HepG2 (cell line): ENCODE data around the gene FOXK2. TPM values are rescaled to one million over a fixed set of nuclear protein-coding genes. Genes with fewer than 3 reads are reported as not detected.
A peak's percentile ranks its signal among the peaks of the same experiment; 100 is the strongest.

Source experiments
- ATF3 ChIP-seq: sonication (generic); formaldehyde crosslinking; IDR thresholded peaks from 2 replicates; pipeline ENCODE4 v1.4.0; 2020; ENCODE audit warnings: missing genetic modification reagents
- BCL3 ChIP-seq: sonication (generic); formaldehyde crosslinking; IDR thresholded peaks from 2 replicates; pipeline ENCODE4 v1.5.1; 2020; ENCODE audit warnings: mild to moderate bottlenecking, missing genetic modification reagents, moderate library complexity
- CAMTA2 ChIP-seq: sonication (generic); formaldehyde crosslinking; IDR thresholded peaks from 2 replicates; pipeline ENCODE4 v1.4.0; 2020; ENCODE audit warnings: mild to moderate bottlenecking, missing genetic modification reagents, borderline replicate concordance
- CREM ChIP-seq, 2 experiments: sonication (generic) in 1 of 2; formaldehyde crosslinking in 1 of 2; IDR thresholded peaks; 2 replicates each; pipeline versions ENCODE4 v1.4.0 to v1.6.1; 2016 to 2020; ENCODE audit warnings: antibody characterized with exemption in 1 of 2, mild to moderate bottlenecking in 1 of 2, missing genetic modification reagents in 1 of 2
- HNF4A ChIP-seq: sonication (generic); formaldehyde crosslinking; IDR thresholded peaks from 2 replicates; pipeline ENCODE4 v1.4.0; 2020; ENCODE audit warnings: missing genetic modification reagents
- KLF16 ChIP-seq, 2 experiments: sonication (generic) in 1 of 2; formaldehyde crosslinking in 1 of 2; IDR thresholded peaks; 2 replicates each; pipeline versions ENCODE4 v1.6.1 to v1.8.0; 2016 to 2023; ENCODE audit warnings: missing genetic modification reagents in 2 of 2, missing compliant biosample characterization in 1 of 2
- NR0B2 ChIP-seq: sonication (generic); formaldehyde crosslinking; IDR thresholded peaks from 2 replicates; pipeline ENCODE4 v1.4.0; 2020; ENCODE audit warnings: mild to moderate bottlenecking, missing genetic modification reagents
- YY1 ChIP-seq: IDR thresholded peaks from 2 replicates; pipeline ENCODE4 v1.6.1; 2011; ENCODE audit warnings: low read length, low read depth, moderate library complexity, mild to moderate bottlenecking; ENCODE audit not compliant: insufficient read depth, insufficient replicate concordance
- ZC3H13 ChIP-seq: sonication (generic); formaldehyde crosslinking; IDR thresholded peaks from 2 replicates; pipeline ENCODE4 v1.8.1; 2023; ENCODE audit warnings: mild to moderate bottlenecking, missing genetic modification reagents, moderate library complexity
- ZKSCAN5 ChIP-seq: sonication (generic); formaldehyde crosslinking; IDR thresholded peaks from 2 replicates; pipeline ENCODE4 v1.5.1; 2020; ENCODE audit warnings: mild to moderate bottlenecking, missing genetic modification reagents
- ZMAT5 ChIP-seq: sonication (generic); formaldehyde crosslinking; IDR thresholded peaks from 2 replicates; pipeline ENCODE4 v1.5.0; 2020; ENCODE audit warnings: mild to moderate bottlenecking, low read depth, missing genetic modification reagents, borderline replicate concordance
- ZNF20 ChIP-seq: sonication (generic); formaldehyde crosslinking; IDR thresholded peaks from 2 replicates; pipeline ENCODE4 v1.4.0; 2020; ENCODE audit warnings: mild to moderate bottlenecking, moderate library complexity, missing genetic modification reagents
- ZNF225 ChIP-seq: sonication (generic); formaldehyde crosslinking; IDR thresholded peaks from 2 replicates; pipeline ENCODE4 v1.4.0; 2020; ENCODE audit warnings: mild to moderate bottlenecking, missing genetic modification reagents
- ZNF232 ChIP-seq: sonication (generic); formaldehyde crosslinking; IDR thresholded peaks from 2 replicates; pipeline ENCODE4 v1.4.0; 2020; ENCODE audit warnings: missing genetic modification reagents, borderline replicate concordance
- ZNF24 ChIP-seq: fragments of 450-650 bp; IDR thresholded peaks from 2 replicates; pipeline ENCODE4 v1.6.1; 2017; ENCODE audit warnings: antibody characterized with exemption, mild to moderate bottlenecking
- ZNF253 ChIP-seq: sonication (generic); formaldehyde crosslinking; IDR thresholded peaks from 2 replicates; pipeline ENCODE4 v1.8.0; 2022; ENCODE audit warnings: mild to moderate bottlenecking, missing genetic modification reagents, borderline replicate concordance
- ZNF7 ChIP-seq: IDR thresholded peaks from 2 replicates; pipeline ENCODE4 v1.6.1; 2016; ENCODE audit warnings: missing biosample characterization, missing genetic modification reagents
- polyA plus RNA-seq, 8 experiments: library from polyadenylated mRNA; depleted of rRNA in 3 of 8; stranded (reverse) in 7 of 8; unstranded in 1 of 8; fragments of >200 nt; fragmentation: Illumina TruSeq in 4 of 8; extraction: Trizol in 4 of 8; gene quantifications; 2 replicates each; pipeline versions ENCODE4 v1.2.1 to v1.2.3, GENCODE V29; 2011 to 2016; ENCODE audit warnings: low read depth in 4 of 8, missing spikeins in 1 of 8, mixed read lengths in 1 of 8; ENCODE audit not compliant: insufficient read depth in 1 of 8
- total RNA-seq, 5 experiments: library from RNA; depleted of rRNA; stranded (reverse); fragments of >200 nt; fragmentation: Illumina TruSeq; extraction: Trizol; gene quantifications; 2 replicates each; pipeline ENCODE4 v1.2.3, GENCODE V29; 2016; ENCODE audit warnings: low read depth in 1 of 5
- TF ChIP-seq, protein P1 (sequence below): sonication (generic); formaldehyde crosslinking; IDR thresholded peaks from 2 replicates; pipeline ENCODE4 v1.4.0; 2020; ENCODE audit warnings: mild to moderate bottlenecking, missing genetic modification reagents
- TF ChIP-seq, protein P2 (sequence below): sonication (generic); formaldehyde crosslinking; IDR thresholded peaks from 2 replicates; pipeline ENCODE4 v1.5.0; 2020; ENCODE audit warnings: missing genetic modification reagents
- TF ChIP-seq, protein P3 (sequence below): sonication (generic); formaldehyde crosslinking; IDR thresholded peaks from 2 replicates; pipeline ENCODE4 v1.9.0; 2021; ENCODE audit warnings: missing genetic modification reagents, borderline replicate concordance

The FOXK2 gene
- total and polyA plus RNA-seq, 2 of the 13 experiments (the other 11 are each of a cell fraction or from before 2014, with no cell fraction given) = 67.1 to 67.2 TPM

- TF ChIP-seq, protein P1, sequence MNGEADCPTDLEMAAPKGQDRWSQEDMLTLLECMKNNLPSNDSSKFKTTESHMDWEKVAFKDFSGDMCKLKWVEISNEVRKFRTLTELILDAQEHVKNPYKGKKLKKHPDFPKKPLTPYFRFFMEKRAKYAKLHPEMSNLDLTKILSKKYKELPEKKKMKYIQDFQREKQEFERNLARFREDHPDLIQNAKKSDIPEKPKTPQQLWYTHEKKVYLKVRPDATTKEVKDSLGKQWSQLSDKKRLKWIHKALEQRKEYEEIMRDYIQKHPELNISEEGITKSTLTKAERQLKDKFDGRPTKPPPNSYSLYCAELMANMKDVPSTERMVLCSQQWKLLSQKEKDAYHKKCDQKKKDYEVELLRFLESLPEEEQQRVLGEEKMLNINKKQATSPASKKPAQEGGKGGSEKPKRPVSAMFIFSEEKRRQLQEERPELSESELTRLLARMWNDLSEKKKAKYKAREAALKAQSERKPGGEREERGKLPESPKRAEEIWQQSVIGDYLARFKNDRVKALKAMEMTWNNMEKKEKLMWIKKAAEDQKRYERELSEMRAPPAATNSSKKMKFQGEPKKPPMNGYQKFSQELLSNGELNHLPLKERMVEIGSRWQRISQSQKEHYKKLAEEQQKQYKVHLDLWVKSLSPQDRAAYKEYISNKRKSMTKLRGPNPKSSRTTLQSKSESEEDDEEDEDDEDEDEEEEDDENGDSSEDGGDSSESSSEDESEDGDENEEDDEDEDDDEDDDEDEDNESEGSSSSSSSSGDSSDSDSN (CRISPR knock-in tag) = 0 out of 2 replicates have a peak, but pooled peaks have one; percentile 28
- TF ChIP-seq CAMTA2 (CRISPR knock-in tag) (no peak), ZC3H13 (CRISPR knock-in tag) (0 out of 2 replicates have a peak, but pooled peaks have one; percentile 40), ZMAT5 (CRISPR knock-in tag) (no peak), NR0B2 (CRISPR knock-in tag) (peak; percentile 97), BCL3 (CRISPR knock-in tag) (peak; percentile 91), ZNF7 (CRISPR knock-in tag) (no peak), ZKSCAN5 (CRISPR knock-in tag) (no peak), YY1 (no peak), ZNF225 (CRISPR knock-in tag) (peak; percentile 65; the same call in 1 of the 2 replicates), KLF16 (CRISPR knock-in tag; IDR thresholded peaks at IDR 0.05) (peak; percentile 38 to 90; a peak in 3 of 4 replicates), ATF3 (CRISPR knock-in tag) (no peak), CREM (IDR thresholded peaks at IDR 0.05) (no peak), CREM (CRISPR knock-in tag; IDR thresholded peaks at IDR 0.05) (no peak), ZNF24 (no peak), ZNF253 (CRISPR knock-in tag) (peak; percentile 94; the same call in 1 of the 2 replicates), HNF4A (CRISPR knock-in tag) (peak; percentile 33; the same call in 1 of the 2 replicates), ZNF20 (CRISPR knock-in tag) (no peak), ZNF232 (CRISPR knock-in tag) (peak; percentile 93)
- TF ChIP-seq, protein P2, sequence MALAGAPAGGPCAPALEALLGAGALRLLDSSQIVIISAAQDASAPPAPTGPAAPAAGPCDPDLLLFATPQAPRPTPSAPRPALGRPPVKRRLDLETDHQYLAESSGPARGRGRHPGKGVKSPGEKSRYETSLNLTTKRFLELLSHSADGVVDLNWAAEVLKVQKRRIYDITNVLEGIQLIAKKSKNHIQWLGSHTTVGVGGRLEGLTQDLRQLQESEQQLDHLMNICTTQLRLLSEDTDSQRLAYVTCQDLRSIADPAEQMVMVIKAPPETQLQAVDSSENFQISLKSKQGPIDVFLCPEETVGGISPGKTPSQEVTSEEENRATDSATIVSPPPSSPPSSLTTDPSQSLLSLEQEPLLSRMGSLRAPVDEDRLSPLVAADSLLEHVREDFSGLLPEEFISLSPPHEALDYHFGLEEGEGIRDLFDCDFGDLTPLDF (CRISPR knock-in tag) = no peak
- TF ChIP-seq, protein P3, sequence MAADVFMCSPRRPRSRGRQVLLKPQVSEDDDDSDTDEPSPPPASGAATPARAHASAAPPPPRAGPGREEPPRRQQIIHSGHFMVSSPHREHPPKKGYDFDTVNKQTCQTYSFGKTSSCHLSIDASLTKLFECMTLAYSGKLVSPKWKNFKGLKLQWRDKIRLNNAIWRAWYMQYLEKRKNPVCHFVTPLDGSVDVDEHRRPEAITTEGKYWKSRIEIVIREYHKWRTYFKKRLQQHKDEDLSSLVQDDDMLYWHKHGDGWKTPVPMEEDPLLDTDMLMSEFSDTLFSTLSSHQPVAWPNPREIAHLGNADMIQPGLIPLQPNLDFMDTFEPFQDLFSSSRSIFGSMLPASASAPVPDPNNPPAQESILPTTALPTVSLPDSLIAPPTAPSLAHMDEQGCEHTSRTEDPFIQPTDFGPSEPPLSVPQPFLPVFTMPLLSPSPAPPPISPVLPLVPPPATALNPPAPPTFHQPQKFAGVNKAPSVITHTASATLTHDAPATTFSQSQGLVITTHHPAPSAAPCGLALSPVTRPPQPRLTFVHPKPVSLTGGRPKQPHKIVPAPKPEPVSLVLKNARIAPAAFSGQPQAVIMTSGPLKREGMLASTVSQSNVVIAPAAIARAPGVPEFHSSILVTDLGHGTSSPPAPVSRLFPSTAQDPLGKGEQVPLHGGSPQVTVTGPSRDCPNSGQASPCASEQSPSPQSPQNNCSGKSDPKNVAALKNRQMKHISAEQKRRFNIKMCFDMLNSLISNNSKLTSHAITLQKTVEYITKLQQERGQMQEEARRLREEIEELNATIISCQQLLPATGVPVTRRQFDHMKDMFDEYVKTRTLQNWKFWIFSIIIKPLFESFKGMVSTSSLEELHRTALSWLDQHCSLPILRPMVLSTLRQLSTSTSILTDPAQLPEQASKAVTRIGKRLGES (CRISPR knock-in tag) = no peak
Observed at GRCh38 chr17:82503728-82504308, 15.7 kb upstream of the FOXK2 start (continued).
